Activated CD8-positive, alpha-beta memory T cell treated with anti-CD3 and anti-CD28 coated beads for 1 hour (primary cell): Measurements from ENCODE around the gene RALGPS1.

Experiments used
- DNase-seq, 2 donors: peaks; one replicate each; pipeline ENCODE4 v3.0.0-alpha.2; 2020; ENCODE audit warnings: low read depth in 1 of 2; ENCODE audit errors: extremely low read depth in 1 of 2

Gene RALGPS1

DNA sequence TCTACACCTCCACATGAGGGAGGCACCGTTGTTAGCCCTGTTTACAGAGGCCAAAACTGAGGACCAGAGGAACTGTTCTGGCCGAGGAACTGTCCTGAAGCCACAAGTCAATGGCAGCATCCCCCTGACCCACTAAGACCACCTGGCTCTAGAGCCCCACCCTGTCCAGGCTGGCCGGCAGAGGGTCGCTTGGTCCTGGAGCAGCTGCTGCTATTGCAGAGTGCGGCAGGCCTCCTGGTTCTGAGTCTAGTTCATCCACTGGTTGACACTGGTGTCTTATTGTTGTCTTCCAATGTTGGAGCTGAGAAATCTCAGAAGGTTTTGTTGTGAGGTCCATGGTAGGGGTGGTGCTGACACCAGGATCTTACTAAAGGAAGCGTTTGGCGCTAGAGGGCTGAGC, 234.4 kb downstream of the RALGPS1 start:
- no peak for DNase-seq

DNA sequence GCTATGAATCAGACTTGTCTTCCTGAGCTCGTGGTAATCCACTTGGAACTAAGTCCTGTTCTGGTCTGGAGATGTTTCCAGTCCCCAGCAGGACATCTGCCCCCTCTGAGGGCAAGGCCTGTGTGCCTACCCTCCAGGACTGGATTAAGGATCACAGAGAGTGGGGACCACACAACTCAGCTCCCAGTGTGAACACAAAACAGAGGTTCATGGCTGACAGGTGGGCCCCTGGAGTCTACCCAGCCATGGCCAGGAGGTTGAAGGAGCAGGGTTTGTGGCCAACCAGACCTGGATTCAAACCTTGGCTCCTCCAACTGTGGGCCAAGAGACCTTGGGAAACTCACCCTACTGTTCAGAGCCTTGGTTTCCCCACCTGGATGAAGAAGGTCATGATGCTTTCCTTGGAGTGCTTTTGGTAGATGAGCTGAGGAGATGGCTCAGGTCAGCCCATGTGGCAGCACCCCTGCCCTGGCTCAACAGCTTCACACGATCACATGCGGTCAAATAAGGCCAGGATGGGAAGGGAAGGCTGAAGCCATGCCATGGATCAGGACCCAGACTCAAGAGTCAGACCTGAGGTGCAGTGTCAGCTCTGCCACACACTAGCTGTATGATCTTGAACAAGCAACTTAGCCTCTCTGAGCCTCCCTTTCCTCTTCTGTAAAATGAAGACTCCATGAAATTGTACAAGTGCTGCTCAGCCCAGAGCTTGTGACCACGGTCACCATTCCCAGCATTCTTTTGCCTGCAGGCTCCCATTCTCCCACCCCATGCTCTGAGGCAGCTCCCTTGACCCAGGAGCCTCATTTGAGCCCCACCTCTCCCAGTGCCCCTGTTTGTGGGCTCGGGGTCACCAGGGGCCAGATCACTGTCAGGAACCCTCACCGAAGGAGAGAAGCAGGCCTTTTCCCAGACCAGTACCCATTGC, 235.1 kb downstream of the RALGPS1 start:
- DNase-seq = no peak

DNA sequence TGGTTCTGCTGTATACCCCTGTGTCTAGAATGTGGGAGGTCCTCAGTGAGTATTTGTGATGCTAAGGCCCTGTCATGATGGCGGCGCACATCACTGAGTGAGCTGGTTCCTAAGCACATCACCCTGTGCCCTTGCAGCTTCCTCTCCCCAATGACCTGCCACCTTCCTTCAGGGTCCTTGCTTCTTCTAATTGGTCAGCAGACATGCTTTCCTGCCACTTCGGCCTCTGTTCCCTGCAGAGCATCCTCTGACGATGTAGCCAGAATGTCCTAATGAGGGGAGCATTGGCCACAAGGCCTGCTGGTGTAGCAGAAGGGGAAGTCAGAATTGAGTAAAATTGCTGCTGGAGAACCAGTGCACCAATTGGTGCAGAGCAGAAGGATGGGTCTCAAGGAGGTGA, 238.9 kb downstream of the RALGPS1 start:
- no peak for DNase-seq

DNA sequence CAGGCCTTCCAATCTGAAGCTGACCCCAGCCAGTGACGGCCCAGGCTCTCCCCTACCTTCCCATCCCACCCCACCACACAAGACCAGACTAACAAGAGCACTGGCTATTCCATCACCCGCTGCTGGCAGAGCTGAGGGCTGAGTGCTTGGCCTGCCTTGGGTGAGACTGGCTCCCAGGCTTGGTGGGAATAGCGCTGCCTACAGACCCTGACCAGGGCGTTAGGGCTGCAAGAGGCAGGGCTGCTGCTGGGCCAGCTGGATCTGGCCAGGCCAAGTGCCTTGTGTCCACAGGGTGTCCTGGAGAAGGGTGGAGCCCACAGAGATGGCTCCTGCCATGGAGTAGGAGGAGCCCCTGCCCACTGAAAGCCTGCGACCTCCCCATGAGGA, 239.4 kb downstream of the RALGPS1 start:
- DNase-seq = no peak

DNA sequence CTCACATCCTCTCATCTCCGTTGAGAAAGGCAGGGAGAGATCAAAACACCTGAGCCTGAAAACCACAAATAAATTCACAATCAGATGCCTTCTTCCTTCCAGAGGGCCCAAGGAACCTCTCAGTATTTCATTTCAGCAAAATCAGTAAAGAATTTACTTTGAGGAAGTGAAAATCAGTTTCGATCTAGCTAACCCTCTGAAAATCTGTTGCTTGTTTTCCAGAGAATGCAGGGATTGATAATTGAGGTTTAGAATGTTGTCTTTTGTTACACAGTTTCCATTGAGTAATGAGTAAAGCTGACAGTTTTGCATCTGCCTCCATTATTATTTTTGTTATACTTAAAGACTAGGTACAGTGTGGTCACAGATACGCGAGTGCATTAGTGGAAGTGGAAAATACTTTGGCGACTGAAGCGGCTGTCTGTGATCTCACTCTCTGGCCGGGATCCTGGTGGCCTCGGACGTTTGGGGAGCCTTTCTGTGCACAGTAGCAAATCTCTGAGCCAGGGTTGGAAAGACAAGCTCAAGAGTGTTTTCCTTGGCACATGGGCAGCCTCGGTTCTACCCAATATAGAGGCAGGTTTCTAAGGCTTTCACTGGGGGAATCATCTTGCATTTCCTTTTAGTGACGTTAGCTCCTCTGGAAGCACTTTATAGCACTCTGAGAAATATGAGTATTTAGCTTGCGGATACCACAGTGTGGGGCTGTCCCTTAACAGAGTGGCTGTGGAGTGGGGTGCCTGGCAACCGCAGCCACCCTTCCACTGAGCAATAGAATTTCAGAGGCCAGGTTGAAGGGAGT, 240.0 kb downstream of the RALGPS1 start:
- DNase-seq = no peak

DNA sequence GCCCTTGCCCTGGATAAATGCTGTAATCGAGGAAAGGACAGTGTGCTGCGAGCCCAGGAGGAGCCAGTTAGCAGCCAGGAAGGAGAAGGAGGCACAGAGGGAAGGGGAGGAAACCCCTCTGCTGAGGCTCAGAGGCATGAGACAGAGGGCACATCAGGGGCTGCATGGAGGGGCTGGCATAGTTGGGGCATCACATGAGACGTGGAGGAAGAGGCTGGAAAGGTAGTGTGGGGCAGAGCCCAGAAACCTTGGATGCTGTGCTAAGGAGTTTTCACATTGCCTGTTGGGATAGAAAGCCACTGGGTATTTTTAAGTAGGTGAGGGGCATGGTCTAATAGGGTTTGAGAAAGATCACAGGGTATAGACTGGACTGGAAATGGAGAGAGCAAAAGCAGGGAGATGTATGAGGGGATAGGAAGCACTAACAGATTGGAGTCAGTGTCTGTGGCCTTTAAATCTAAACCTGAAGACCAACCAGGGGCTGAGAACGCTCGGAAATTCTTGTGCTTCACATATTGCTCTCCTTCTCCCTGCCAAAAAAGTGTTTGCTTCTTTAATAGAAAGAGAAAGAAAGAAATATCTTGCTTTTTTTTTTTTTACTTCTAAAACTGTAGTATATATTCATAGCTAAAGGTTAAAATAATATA, 240.9 kb downstream of the RALGPS1 start:
- DNase-seq = no peak

DNA sequence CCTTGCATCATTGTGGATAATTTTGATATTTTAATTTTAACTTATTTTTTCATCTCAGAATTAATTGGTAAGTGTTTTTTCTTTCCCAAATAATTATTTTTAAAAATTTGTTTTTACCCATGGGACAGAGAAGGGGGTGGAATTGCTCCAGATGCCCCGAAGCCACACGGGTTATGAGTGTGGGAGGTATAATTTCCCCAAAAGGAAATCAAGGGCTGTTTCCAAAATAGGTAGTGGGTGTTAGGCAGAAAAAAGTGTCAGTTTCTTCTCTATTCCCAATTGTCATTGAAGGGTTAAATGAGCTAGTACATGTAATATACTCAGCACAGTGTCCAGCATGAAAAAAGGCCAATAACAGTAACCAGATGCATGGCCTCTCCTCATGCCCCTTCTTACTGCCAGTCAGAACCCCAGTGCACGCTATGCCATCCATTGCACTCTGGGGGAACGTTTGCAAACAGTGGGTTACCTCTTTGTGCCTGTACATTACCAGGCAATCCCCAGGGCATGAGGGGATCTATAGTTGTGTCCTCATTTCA, 244.3 kb downstream of the RALGPS1 start:
- no peak for DNase-seq

DNA sequence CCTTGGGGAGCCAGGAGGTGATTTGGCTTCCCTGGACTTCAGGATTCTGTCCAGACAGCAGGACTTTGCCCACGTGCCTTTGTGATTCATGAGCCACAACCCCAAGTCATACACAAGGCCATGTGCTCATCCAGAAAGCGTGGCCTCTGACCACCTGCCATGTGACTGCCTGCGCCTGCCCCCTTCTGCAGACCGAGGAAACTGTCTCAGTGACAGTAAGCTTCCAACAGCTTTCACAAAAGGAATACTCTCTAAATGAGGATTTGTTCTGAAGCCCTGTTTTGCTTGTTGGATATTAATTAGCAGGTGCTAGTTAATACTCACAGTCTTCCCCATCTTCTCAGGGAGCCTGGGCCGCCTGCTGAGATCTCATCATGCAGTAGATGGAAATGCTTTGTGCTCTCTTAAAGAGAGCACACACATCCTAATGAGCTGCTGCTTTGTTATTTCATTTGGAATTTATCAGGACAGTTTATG, 244.8 kb downstream of the RALGPS1 start:
- DNase-seq = no peak

DNA sequence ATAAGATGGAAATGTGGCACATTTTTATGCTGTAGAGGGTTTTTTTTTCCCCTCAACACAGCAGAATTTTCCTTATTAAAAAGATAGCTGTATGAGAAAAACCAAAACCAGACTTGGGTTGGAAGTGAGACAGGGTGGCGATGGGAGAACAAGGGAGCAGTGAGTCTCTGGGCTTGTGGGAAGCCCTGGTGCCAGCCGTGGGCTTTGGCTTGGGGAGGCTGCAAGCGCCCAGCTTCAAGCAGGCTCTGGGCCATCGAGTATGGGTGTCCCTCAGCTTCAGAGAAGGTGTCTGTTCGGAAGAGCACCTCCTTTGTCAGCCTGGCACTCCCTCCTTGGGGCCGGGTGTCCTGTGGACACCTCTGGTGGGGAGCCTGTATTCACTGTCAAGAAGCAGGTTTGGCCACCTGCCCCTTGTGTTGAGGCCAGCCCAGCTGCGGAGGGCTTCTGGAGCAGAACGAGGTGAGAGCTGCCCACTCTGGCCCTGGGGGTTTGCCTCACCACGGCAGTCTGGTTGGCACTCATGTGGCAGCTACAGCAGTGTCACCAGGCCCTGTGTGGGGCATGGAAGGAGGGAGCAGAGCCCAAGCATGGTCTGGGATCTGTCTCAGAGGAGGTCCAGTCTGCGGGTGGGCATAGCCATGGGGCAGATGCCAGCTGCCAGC, 245.5 kb downstream of the RALGPS1 start:
- DNase-seq = no peak

DNA sequence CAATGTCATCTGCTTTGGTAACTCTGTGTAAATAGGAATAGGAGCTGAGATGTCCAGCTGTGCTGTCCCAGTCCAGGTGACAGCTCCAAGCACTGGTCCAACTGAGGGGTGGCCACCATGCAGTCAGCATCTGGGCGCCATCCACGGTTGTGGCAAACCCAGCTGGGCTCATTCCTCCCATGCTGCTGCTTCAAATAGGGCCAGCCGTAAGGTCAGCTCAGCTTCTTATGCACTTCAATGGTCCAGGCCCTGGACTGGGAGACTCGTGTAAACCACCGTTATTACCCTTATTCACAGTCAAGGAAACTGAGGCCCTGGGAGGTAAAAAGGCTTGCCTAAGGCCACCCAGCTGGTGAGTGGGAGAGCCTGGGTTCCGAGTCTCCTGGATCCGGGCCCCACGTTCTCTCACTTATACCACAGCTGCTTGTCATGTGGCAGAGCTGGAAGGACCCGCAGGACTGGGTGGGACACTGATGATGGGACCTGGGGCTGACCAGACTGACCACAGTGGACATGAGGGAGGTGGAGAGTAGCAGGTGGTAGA, 246.6 kb downstream of the RALGPS1 start:
- DNase-seq = no peak

DNA sequence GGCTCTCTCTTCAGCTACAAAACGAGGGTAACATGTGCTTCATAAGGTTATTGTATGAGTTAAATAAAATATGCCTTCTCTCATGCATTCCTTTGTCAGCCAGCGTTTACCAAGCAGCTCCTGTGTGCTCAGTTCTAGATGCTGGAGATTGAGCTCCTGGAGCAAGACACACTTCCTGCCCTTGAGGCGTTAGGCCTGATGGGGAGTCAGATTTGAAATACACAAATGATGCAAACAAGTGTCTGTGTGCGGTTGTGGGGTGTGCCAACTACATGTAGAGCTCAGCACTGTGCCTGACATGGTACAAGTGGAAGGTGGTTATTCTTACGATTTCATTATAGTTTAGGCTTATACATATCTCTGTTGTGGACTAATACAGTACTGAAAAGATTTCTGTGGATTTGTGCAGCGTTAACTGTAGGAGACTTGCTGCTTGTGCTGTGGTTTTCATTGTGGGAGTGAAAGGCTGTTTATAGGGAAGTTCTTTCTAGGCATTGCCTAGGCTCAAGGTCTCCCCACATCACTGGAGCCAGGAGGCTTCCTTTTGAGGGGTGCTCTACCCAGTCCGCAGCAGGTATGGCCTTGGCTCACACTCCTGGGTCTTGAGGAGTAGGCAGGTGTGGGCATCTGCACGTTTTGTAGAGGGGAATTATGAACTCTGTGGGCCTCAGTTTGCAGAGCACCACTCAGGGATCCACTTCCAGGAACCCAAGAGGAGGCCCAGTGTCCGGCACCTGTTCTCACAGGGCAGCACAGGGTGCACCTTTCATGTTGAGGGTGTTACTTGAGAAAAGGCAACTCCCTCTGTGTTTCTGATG, 247.7 kb downstream of the RALGPS1 start:
- DNase-seq = no peak

DNA sequence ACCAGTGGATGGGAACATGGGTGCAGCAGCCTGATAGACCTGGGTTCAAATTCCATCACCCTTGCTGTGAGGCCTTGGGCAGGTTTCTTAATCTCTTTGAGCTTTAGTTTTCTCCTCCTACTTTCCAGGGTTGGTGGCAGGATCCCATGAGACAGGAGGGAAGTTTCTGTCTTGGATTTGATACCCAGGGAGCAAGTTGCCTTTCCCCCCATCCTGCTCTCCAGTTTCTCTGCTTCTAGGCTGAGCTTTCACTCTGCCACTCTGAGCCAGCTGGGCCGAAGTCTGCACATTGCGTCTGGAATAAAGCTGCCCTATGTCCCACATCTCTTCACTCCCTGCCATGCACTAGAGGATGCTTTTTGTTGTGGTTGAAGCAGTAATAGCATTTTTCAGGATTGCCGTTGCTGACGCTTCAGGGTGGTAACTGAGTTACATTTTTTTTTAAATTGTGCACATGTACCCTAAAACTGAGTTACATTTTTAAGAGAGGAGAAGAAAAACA, 248.3 kb downstream of the RALGPS1 start:
- no peak for DNase-seq

DNA sequence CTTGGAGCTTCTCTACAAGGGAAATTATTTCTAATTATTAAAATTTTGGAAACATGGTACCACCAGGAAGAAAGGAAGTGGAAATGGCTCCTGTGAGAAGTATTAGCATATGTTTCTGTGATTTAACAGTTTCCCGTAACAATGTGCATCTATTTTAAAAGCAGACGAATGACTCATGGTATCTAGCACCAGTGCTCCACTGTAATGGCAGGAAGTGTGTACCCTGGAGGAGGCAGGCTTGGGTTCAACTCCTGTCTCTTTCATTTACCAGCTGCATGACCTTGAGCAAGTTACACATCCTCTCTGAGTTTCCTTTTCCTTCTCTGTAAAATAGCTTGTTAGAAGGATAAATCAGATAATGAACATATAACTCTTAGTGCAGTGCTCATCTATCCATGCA, 248.8 kb downstream of the RALGPS1 start:
- DNase-seq = no peak

DNA sequence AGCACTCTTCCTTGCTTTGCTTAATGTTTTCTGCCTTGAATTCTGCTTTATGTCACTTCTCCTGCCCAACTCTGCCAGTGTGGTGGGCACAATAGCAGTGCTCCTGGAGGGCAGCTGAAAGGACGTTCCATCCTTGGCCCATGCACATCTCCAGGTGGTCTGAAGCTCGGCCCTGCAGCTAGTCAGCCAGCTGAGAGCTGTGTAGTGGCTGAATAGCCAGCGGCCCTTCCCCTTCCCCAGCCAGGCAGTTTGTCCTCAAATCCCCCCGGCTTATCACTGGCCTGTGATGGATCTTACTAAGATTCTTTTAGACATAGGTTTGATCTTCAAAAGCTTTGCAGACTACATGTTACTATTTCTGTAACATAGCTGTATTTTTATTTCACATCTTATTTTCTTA, 250.5 kb downstream of the RALGPS1 start:
- DNase-seq = no peak

DNA sequence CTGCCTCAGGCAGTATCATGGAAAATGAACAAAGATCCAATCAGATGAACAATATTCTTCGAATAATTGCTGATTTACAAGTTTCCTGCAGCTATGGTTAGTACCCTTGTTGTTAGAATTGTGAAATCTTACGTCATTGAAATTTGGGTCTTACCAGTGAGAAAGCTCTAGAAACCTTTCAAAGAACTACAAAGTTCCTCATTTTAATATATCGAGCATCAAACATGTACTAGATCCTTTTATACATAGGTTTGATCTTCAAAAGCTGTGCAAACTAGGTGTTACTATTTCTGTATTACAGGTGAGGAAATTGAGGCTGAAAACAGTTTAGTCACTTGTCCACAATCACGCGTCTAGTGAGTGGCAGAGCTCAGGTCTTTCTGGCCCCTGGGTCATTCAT, 251.5 kb downstream of the RALGPS1 start:
- no peak for DNase-seq

DNA sequence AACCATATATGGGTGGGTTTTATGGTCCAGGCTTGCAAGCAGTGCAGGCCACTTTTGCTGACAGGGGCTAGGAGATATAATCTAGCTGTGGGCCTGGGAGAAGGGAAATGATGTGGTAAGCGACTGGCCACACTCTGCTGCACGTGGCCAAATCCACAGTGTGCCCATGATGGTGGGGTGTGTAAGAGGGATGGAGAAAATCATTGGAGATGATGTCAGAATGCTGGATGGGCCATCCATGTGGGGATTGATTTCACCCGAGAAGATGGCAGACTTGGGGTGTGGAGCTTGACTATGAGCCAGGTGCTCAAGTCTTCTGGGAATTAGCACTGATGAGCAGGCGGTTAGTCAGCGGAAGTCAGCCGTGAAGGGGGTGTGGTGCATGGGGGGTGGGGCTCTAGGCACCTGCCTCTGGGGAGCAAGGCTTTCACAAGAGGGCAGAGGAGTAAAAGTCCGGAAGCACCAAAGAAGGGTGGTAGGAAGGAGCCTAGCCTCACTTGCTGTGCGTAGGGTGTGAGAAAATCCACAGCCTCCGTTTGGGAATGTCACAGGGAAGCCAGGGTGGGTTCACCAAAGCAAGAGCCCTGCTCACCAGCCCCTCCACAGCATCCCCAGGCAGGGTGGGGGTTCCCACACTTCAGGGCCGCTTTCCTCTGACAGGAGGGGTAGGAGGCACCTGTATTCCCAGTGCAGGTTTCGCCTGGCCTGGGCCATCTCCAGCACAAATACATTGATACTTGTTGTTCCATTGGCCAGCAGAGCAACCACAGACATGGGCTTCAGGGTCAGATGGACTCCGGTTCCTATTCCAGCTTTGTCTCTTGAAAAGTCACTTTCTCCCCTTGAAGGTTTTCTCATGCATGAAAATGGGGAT, 252.3 kb downstream of the RALGPS1 start:
- no peak for DNase-seq

DNA sequence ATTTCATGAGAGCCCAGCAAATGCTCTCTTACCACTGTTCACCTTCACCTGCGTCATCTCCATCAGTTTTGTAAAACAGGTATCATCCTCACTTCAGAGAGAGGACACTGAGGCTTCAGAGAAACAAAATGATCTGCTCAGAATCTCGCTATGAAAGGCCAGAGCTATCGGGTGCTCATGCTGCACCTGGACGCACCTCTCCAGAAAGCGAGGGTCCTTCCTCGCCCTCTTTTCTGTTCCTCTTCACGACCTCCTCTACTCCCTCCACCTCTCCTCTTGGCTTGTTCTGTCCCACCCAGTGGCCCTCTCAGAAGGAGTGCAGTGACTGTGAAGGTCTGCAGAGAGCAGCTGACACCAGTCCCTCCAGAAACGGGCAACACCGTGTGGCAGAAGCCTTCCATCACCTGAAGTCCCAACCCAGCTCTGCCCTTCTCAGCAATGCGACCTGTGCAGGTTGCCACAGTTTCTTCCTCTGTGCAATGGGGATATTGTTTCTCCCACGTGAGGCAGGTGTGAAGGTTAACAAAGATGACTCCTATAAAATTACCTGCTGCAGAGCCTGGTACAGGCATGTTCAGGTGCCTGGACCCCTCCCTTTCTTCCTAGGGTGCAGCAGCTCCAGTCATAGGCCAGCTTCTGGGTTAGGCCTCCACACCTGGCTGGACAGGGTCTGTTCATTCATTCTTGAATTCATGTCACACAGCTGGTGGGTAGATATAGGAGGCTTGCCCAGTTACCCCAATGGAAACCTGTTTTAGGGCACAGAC, 253.2 kb downstream of the RALGPS1 start:
- no peak for DNase-seq
